Loucy (cell line): ENCODE data around the gene UGT1A9.

Experiments used
- H2AFZ ChIP-seq: fragments of 200-600 bp; sonication (generic); 2 replicates; pipeline ENCODE4 v1.6.0; 2016; ENCODE audit warnings: antibody characterized with exemption, mild to moderate bottlenecking, low read length, moderate library complexity
- H3F3A ChIP-seq: fragments of 200-600 bp; 2 replicates; pipeline ENCODE4 v1.6.0; 2016; ENCODE audit warnings: antibody characterized with exemption, low read depth, mild to moderate bottlenecking
- H3K27me3 ChIP-seq: fragments of 200-600 bp; sonication (generic); 2 replicates; pipeline ENCODE4 v1.6.1; 2014; ENCODE audit warnings: low read length, mild to moderate bottlenecking; ENCODE audit not compliant: insufficient read depth, poor library complexity, severe bottlenecking
- H3K36me3 ChIP-seq: fragments of 200-600 bp; sonication (generic); 2 replicates; pipeline ENCODE4 v1.6.1; 2016; ENCODE audit warnings: low read length; ENCODE audit not compliant: insufficient read depth
- H3K4me1 ChIP-seq: fragments of 200-600 bp; sonication (generic); 2 replicates; pipeline ENCODE4 v1.5.1; 2014; ENCODE audit warnings: low read length, mild to moderate bottlenecking; ENCODE audit not compliant: insufficient read depth, poor library complexity, severe bottlenecking
- H3K4me2 ChIP-seq: fragments of 200-600 bp; sonication (generic); 2 replicates; pipeline ENCODE4 v1.6.0; 2014; ENCODE audit warnings: antibody characterized with exemption, low read length, low read depth, mild to moderate bottlenecking; ENCODE audit not compliant: poor library complexity, severe bottlenecking
- H3K4me3 ChIP-seq: fragments of 200-600 bp; sonication (generic); 2 replicates; pipeline ENCODE4 v1.5.1; 2014; ENCODE audit warnings: low read length, mild to moderate bottlenecking, mixed read lengths; ENCODE audit not compliant: poor library complexity, severe bottlenecking
- H3K79me2 ChIP-seq: fragments of 200-600 bp; sonication (generic); 2 replicates; pipeline ENCODE4 v1.6.1; 2014; ENCODE audit warnings: low read length; ENCODE audit not compliant: insufficient read depth
- H3K9ac ChIP-seq: fragments of 200-600 bp; sonication (generic); 2 replicates; pipeline ENCODE4 v1.6.0; 2014; ENCODE audit warnings: mild to moderate bottlenecking, low read depth, low read length, moderate library complexity; ENCODE audit not compliant: poor library complexity, severe bottlenecking
- H3K9me2 ChIP-seq: fragments of 200-600 bp; sonication (generic); replicated peaks from 2 replicates; pipeline ENCODE4 v1.6.1; 2016; ENCODE audit warnings: low read depth, low read length, mixed read lengths
- H3K9me3 ChIP-seq: fragments of 200-600 bp; sonication (generic); 2 replicates; pipeline ENCODE4 v1.6.1; 2014; ENCODE audit warnings: mild to moderate bottlenecking, antibody characterized with exemption, low read length, low read depth; ENCODE audit not compliant: insufficient read depth
- H4K20me1 ChIP-seq: fragments of 200-600 bp; sonication (generic); 2 replicates; pipeline ENCODE4 v1.6.0; 2014; ENCODE audit warnings: antibody characterized with exemption, low read length, mild to moderate bottlenecking; ENCODE audit not compliant: insufficient read depth, poor library complexity, severe bottlenecking
- CTCF ChIP-seq: fragments of 200-600 bp; sonication (generic); conservative IDR thresholded peaks from 2 replicates; pipeline ENCODE4 v1.5.1; 2014; ENCODE audit warnings: mild to moderate bottlenecking, antibody characterized with exemption, low read length
- EZH2phosphoT487 ChIP-seq: fragments of 200-600 bp; IDR thresholded peaks from 2 replicates; pipeline ENCODE4 v1.6.1; 2018; ENCODE audit warnings: antibody characterized with exemption, mild to moderate bottlenecking, moderate library complexity, borderline replicate concordance

The UGT1A9 gene

GRCh38 chr2:233681521-233682099, 9.9 kb downstream of the UGT1A9 start, which contains the start of gene UGT1A7:
TSS of gene UGT1A7 (plus strand) at chr2:233681901. CDS start at chr2:233681938, 37 bp downstream.
- no peak within 1 kb of the TSS for H2AFZ ChIP-seq
- H4K20me1 ChIP-seq: no peaks in the 10 kb centered on the region
- TF ChIP-seq CTCF (no peak), EZH2phosphoT487 (no peak)
- H3K27me3 ChIP-seq: no peaks in the 10 kb centered on the region
- no peaks in the 10 kb centered on the region for H3F3A ChIP-seq
- H3K4me3 ChIP-seq: no peak within 1 kb of the TSS
- H3K79me2 ChIP-seq: no peaks in the 10 kb centered on the region
- H3K36me3 ChIP-seq: no peaks in the 10 kb centered on the region
- H3K9ac ChIP-seq: no peak within 1 kb of the TSS
- no peaks in the 10 kb centered on the region for H3K9me3 ChIP-seq
- H3K9me2 ChIP-seq: no peaks in the 10 kb centered on the region
- no peaks in the 10 kb centered on the region for H3K4me1 ChIP-seq
- H3K4me2 ChIP-seq: no peak within 1 kb of the TSS

- Histone ChIP-seq H3K4me2 (no peak overlapping the region), H3K27me3 (no peaks in the 10 kb centered on the region), H4K20me1 (no peaks in the 10 kb centered on the region), H2AFZ (no peak overlapping the region), H3K9ac (no peak overlapping the region), H3K79me2 (no peaks in the 10 kb centered on the region), H3K9me2 (no peaks in the 10 kb centered on the region), H3F3A (no peaks in the 10 kb centered on the region), H3K36me3 (no peaks in the 10 kb centered on the region), H3K4me3 (no peak overlapping the region), H3K4me1 (no peaks in the 10 kb centered on the region), H3K9me3 (no peaks in the 10 kb centered on the region)
- TF ChIP-seq CTCF (no peak), EZH2phosphoT487 (no peak)
Measured at GRCh38 chr2:233684640-233685039, 12.9 kb downstream of the UGT1A9 start.

GRCh38 chr2:233686928-233687327, 15.2 kb downstream of the UGT1A9 start:
- Histone ChIP-seq H3K4me3 (no peak overlapping the region), H3K4me2 (no peak overlapping the region), H4K20me1 (no peaks in the 10 kb centered on the region), H2AFZ (no peak overlapping the region), H3K9me3 (no peaks in the 10 kb centered on the region), H3F3A (no peaks in the 10 kb centered on the region), H3K27me3 (no peaks in the 10 kb centered on the region), H3K9ac (no peak overlapping the region), H3K9me2 (no peaks in the 10 kb centered on the region), H3K36me3 (no peaks in the 10 kb centered on the region), H3K4me1 (no peaks in the 10 kb centered on the region), H3K79me2 (no peaks in the 10 kb centered on the region)
- TF ChIP-seq CTCF (no peak), EZH2phosphoT487 (no peak)
